Activated gamma-delta T cell treated with Interleukin-2 at 50 U/mL for 16 hours (primary cell): ENCODE measurements around the gene CAP1.

Experiments used
- DNase-seq: peaks from one replicate; pipeline ENCODE4 v3.0.0-alpha.2; 2020

CAP1 gene

GRCh38 chr1:40059338-40059959 lies 18.9 kb downstream of the CAP1 start:
- DNase-seq = no peak

- DNase-seq = no peak
These were observed 19.6 kb downstream of the CAP1 start for GRCh38 chr1:40059960-40060750.

GRCh38 chr1:40064797-40065499 lies 24.4 kb downstream of the CAP1 start:
- DNase-seq = no peak

GRCh38 chr1:40067023-40067422 lies 26.5 kb downstream of the CAP1 start:
- no peak for DNase-seq

GRCh38 chr1:40067851-40068250 lies 27.3 kb downstream of the CAP1 start:
- no peak for DNase-seq

GRCh38 chr1:40072142-40072541 lies 31.6 kb downstream of the CAP1 start:
- no peak for DNase-seq

GRCh38 chr1:40073062-40073461 lies 32.5 kb downstream of the CAP1 start:
- DNase-seq = no peak

GRCh38 chr1:40075266-40075665 lies 34.7 kb downstream of the CAP1 start:
- DNase-seq = no peak

- no peak for DNase-seq
These were observed 36.4 kb downstream of the CAP1 start for GRCh38 chr1:40076895-40077312.

GRCh38 chr1:40078512-40079333 lies 38.2 kb downstream of the CAP1 start:
- DNase-seq = peak; percentile 50

- DNase-seq = no peak
These were observed 39.4 kb downstream of the CAP1 start for GRCh38 chr1:40079774-40080400.

GRCh38 chr1:40081871-40082270 lies 41.3 kb downstream of the CAP1 start:
- DNase-seq = no peak

GRCh38 chr1:40084750-40085149 lies 44.2 kb downstream of the CAP1 start:
- DNase-seq = peak; percentile 36

GRCh38 chr1:40090652-40091355 lies 50.3 kb downstream of the CAP1 start:
- DNase-seq = no peak

- DNase-seq = no peak
These were observed 51.7 kb downstream of the CAP1 start for GRCh38 chr1:40092241-40092640.

GRCh38 chr1:40092706-40093639 lies 52.4 kb downstream of the CAP1 start:
- DNase-seq = no peak

GRCh38 chr1:40094466-40095110 lies 54.1 kb downstream of the CAP1 start:
- DNase-seq = no peak

- DNase-seq = no peak
These were observed 55.3 kb downstream of the CAP1 start for GRCh38 chr1:40095806-40096205.

- no peak for DNase-seq
These were observed 56.1 kb downstream of the CAP1 start for GRCh38 chr1:40096646-40096976.
